ENCODE data around the gene MAP1LC3B2.

MAP1LC3B2 gene

GRCh38 chr12:116614194-116614915, 55.2 kb downstream of the MAP1LC3B2 start:
- no peak overlapping the region for H3K4me3 ChIP-seq (ENCODE audit: low read depth, low read length)
- no peaks in the 10 kb centered on the region for H3K27me3 ChIP-seq (ENCODE audit: control insufficient read depth, insufficient read depth, low read length)
- peaks cover 4% of the 10 kb centered on the region for H3K4me1 ChIP-seq (ENCODE audit: control insufficient read depth, insufficient read depth, low read length)
- H3K9me3 ChIP-seq (ENCODE audit: control insufficient read depth, insufficient read depth, low read length) = no peaks in the 10 kb centered on the region
- H3K36me3 ChIP-seq (ENCODE audit: control insufficient read depth, insufficient read depth, low read length) = no peaks in the 10 kb centered on the region
- no peak overlapping the region for H3K9ac ChIP-seq (ENCODE audit: low read depth, low read length)

GRCh38 chr12:116615141-116615861, 56.1 kb downstream of the MAP1LC3B2 start:
- H3K9me3 ChIP-seq (ENCODE audit: control insufficient read depth, insufficient read depth, low read length) = no peaks in the 10 kb centered on the region
- H3K9ac ChIP-seq (ENCODE audit: low read depth, low read length) = no peak overlapping the region
- H3K4me1 ChIP-seq (ENCODE audit: control insufficient read depth, insufficient read depth, low read length) = no peaks in the 10 kb centered on the region
- no peak overlapping the region for H3K4me3 ChIP-seq (ENCODE audit: low read depth, low read length)
- H3K36me3 ChIP-seq (ENCODE audit: control insufficient read depth, insufficient read depth, low read length) = no peaks in the 10 kb centered on the region
- H3K27me3 ChIP-seq (ENCODE audit: control insufficient read depth, insufficient read depth, low read length) = no peaks in the 10 kb centered on the region

- Histone ChIP-seq H3K9me3 (ENCODE audit: control insufficient read depth, insufficient read depth, low read length) (no peaks in the 10 kb centered on the region), H3K9ac (ENCODE audit: low read depth, low read length) (no peak overlapping the region), H3K36me3 (ENCODE audit: control insufficient read depth, insufficient read depth, low read length) (no peaks in the 10 kb centered on the region), H3K27me3 (ENCODE audit: control insufficient read depth, insufficient read depth, low read length) (no peaks in the 10 kb centered on the region), H3K4me1 (ENCODE audit: control insufficient read depth, insufficient read depth, low read length) (no peaks in the 10 kb centered on the region), H3K4me3 (ENCODE audit: low read depth, low read length) (no peak overlapping the region)
Observed at GRCh38 chr12:116616536-116617248, 57.5 kb downstream of the MAP1LC3B2 start.

GRCh38 chr12:116619246-116619645, 60.1 kb downstream of the MAP1LC3B2 start:
- H3K36me3 ChIP-seq (ENCODE audit: control insufficient read depth, insufficient read depth, low read length) = no peaks in the 10 kb centered on the region
- no peaks in the 10 kb centered on the region for H3K4me1 ChIP-seq (ENCODE audit: control insufficient read depth, insufficient read depth, low read length)
- H3K9me3 ChIP-seq (ENCODE audit: control insufficient read depth, insufficient read depth, low read length) = no peaks in the 10 kb centered on the region
- H3K27me3 ChIP-seq (ENCODE audit: control insufficient read depth, insufficient read depth, low read length) = no peaks in the 10 kb centered on the region
- H3K9ac ChIP-seq (ENCODE audit: low read depth, low read length) = no peak overlapping the region
- H3K4me3 ChIP-seq (ENCODE audit: low read depth, low read length) = no peak overlapping the region

GRCh38 chr12:116620124-116620491, 60.9 kb downstream of the MAP1LC3B2 start:
- no peaks in the 10 kb centered on the region for H3K36me3 ChIP-seq (ENCODE audit: control insufficient read depth, insufficient read depth, low read length)
- no peaks in the 10 kb centered on the region for H3K9me3 ChIP-seq (ENCODE audit: control insufficient read depth, insufficient read depth, low read length)
- H3K4me1 ChIP-seq (ENCODE audit: control insufficient read depth, insufficient read depth, low read length) = no peaks in the 10 kb centered on the region
- H3K27me3 ChIP-seq (ENCODE audit: control insufficient read depth, insufficient read depth, low read length) = no peaks in the 10 kb centered on the region
- no peak overlapping the region for H3K4me3 ChIP-seq (ENCODE audit: low read depth, low read length)
- H3K9ac ChIP-seq (ENCODE audit: low read depth, low read length) = no peak overlapping the region

GRCh38 chr12:116620492-116621191, 61.5 kb downstream of the MAP1LC3B2 start:
- H3K36me3 ChIP-seq (ENCODE audit: control insufficient read depth, insufficient read depth, low read length) = no peaks in the 10 kb centered on the region
- H3K4me3 ChIP-seq (ENCODE audit: low read depth, low read length) = no peak overlapping the region
- H3K4me1 ChIP-seq (ENCODE audit: control insufficient read depth, insufficient read depth, low read length) = no peaks in the 10 kb centered on the region
- H3K9me3 ChIP-seq (ENCODE audit: control insufficient read depth, insufficient read depth, low read length) = no peaks in the 10 kb centered on the region
- H3K27me3 ChIP-seq (ENCODE audit: control insufficient read depth, insufficient read depth, low read length) = no peaks in the 10 kb centered on the region
- H3K9ac ChIP-seq (ENCODE audit: low read depth, low read length) = no peak overlapping the region

GRCh38 chr12:116621194-116621593, 62.0 kb downstream of the MAP1LC3B2 start:
- no peak overlapping the region for H3K9ac ChIP-seq (ENCODE audit: low read depth, low read length)
- no peaks in the 10 kb centered on the region for H3K27me3 ChIP-seq (ENCODE audit: control insufficient read depth, insufficient read depth, low read length)
- no peaks in the 10 kb centered on the region for H3K36me3 ChIP-seq (ENCODE audit: control insufficient read depth, insufficient read depth, low read length)
- no peak overlapping the region for H3K4me3 ChIP-seq (ENCODE audit: low read depth, low read length)
- H3K4me1 ChIP-seq (ENCODE audit: control insufficient read depth, insufficient read depth, low read length) = no peaks in the 10 kb centered on the region
- no peaks in the 10 kb centered on the region for H3K9me3 ChIP-seq (ENCODE audit: control insufficient read depth, insufficient read depth, low read length)

GRCh38 chr12:116624516-116624915, 65.3 kb downstream of the MAP1LC3B2 start:
- Histone ChIP-seq H3K4me3 (ENCODE audit: low read depth, low read length) (no peak overlapping the region), H3K9me3 (ENCODE audit: control insufficient read depth, insufficient read depth, low read length) (no peaks in the 10 kb centered on the region), H3K9ac (ENCODE audit: low read depth, low read length) (no peak overlapping the region), H3K4me1 (ENCODE audit: control insufficient read depth, insufficient read depth, low read length) (no peaks in the 10 kb centered on the region), H3K27me3 (ENCODE audit: control insufficient read depth, insufficient read depth, low read length) (no peaks in the 10 kb centered on the region), H3K36me3 (ENCODE audit: control insufficient read depth, insufficient read depth, low read length) (no peaks in the 10 kb centered on the region)

- Histone ChIP-seq H3K9ac (ENCODE audit: low read depth, low read length) (no peak overlapping the region), H3K4me3 (ENCODE audit: low read depth, low read length) (no peak overlapping the region), H3K4me1 (ENCODE audit: control insufficient read depth, insufficient read depth, low read length) (no peaks in the 10 kb centered on the region)
Observed at GRCh38 chr12:116626153-116626552, 67.0 kb downstream of the MAP1LC3B2 start.

More at GRCh38 chr12:116626153-116626552, 67.0 kb downstream of the MAP1LC3B2 start:
- Histone ChIP-seq H3K36me3 (ENCODE audit: control insufficient read depth, insufficient read depth, low read length) (no peaks in the 10 kb centered on the region), H3K27me3 (ENCODE audit: control insufficient read depth, insufficient read depth, low read length) (no peaks in the 10 kb centered on the region), H3K9me3 (ENCODE audit: control insufficient read depth, insufficient read depth, low read length) (no peaks in the 10 kb centered on the region)

All from iPS-15b (cell line).